ENCODE results near the gene ANKRD37. TPM values are rescaled to one million over a fixed set of nuclear protein-coding genes. Genes with fewer than 3 reads are reported as not detected.

ANKRD37 gene
- total RNA-seq, 2 donors from 2014 or later: 5.5 to 13.8 TPM

GRCh38 chr4:185371702-185372101, 24.9 kb upstream of the ANKRD37 start:
- no peak for DNase-seq (ENCODE audit: low spot score)
- no peak overlapping the region for H3K27ac ChIP-seq
- H3K36me3 ChIP-seq: peaks cover 18% of the 10 kb centered on the region
- no peaks in the 10 kb centered on the region for H3K27me3 ChIP-seq
- TF ChIP-seq CTCF (IDR thresholded peaks at IDR 0.05): no peak
- H3K9me3 ChIP-seq: no peaks in the 10 kb centered on the region
- H3K4me1 ChIP-seq: no peaks in the 10 kb centered on the region
- no peak overlapping the region for H3K4me3 ChIP-seq

GRCh38 chr4:185374027-185374426, 22.6 kb upstream of the ANKRD37 start:
- TF ChIP-seq CTCF (IDR thresholded peaks at IDR 0.05): no peak
- H3K27ac ChIP-seq: no peak overlapping the region

GRCh38 chr4:185374573-185374972, 22.1 kb upstream of the ANKRD37 start:
- no peaks in the 10 kb centered on the region for H3K27me3 ChIP-seq
- TF ChIP-seq CTCF (IDR thresholded peaks at IDR 0.05): no peak
- H3K36me3 ChIP-seq: peaks cover 18% of the 10 kb centered on the region
- H3K4me3 ChIP-seq: no peak overlapping the region
- no peak for DNase-seq (ENCODE audit: low spot score)
- H3K4me1 ChIP-seq: no peaks in the 10 kb centered on the region
- no peaks in the 10 kb centered on the region for H3K9me3 ChIP-seq
- no peak overlapping the region for H3K27ac ChIP-seq

More at GRCh38 chr4:185374027-185374426, 22.6 kb upstream of the ANKRD37 start:
- no peaks in the 10 kb centered on the region for H3K4me1 ChIP-seq
- no peak for DNase-seq (ENCODE audit: low spot score)
- H3K9me3 ChIP-seq: no peaks in the 10 kb centered on the region
- no peaks in the 10 kb centered on the region for H3K27me3 ChIP-seq
- no peak overlapping the region for H3K4me3 ChIP-seq
- H3K36me3 ChIP-seq: peaks cover 18% of the 10 kb centered on the region

- H3K27me3 ChIP-seq: no peaks in the 10 kb centered on the region
- H3K4me1 ChIP-seq: no peaks in the 10 kb centered on the region
- H3K9me3 ChIP-seq: no peaks in the 10 kb centered on the region
- no peaks in the 10 kb centered on the region for H3K36me3 ChIP-seq
- no peak overlapping the region for H3K27ac ChIP-seq
- TF ChIP-seq CTCF (IDR thresholded peaks at IDR 0.05): no peak
- DNase-seq (ENCODE audit: low spot score): no peak
- H3K4me3 ChIP-seq: no peak overlapping the region
Observed at GRCh38 chr4:185378264-185378663, 18.4 kb upstream of the ANKRD37 start.

GRCh38 chr4:185379326-185380295, 17.0 kb upstream of the ANKRD37 start:
- Histone ChIP-seq H3K4me1 (no peaks in the 10 kb centered on the region), H3K9me3 (no peaks in the 10 kb centered on the region), H3K27me3 (no peaks in the 10 kb centered on the region), H3K4me3 (no peak overlapping the region), H3K36me3 (no peaks in the 10 kb centered on the region), H3K27ac (no peak overlapping the region)
- TF ChIP-seq CTCF (IDR thresholded peaks at IDR 0.05): no peak
- DNase-seq (ENCODE audit: low spot score): no peak

Data from right atrium auricular region (tissue), 2 donors.